GM12878 (cell line): Measurements from ENCODE around the gene FRK. TPM values are rescaled to one million over a fixed set of nuclear protein-coding genes. Genes with fewer than 3 reads are reported as not detected.

ENCODE experiments used
- ATAC-seq: fragments of 200-7000 bp; cut with Tn5 transposase; 3 replicates; pipeline ENCODE4 v1.9.1; 2020; ENCODE audit warnings: mild to moderate bottlenecking, moderate library complexity
- BruUV-seq: library from RNA; stranded (reverse); fragments of 400-500 nt; replicated peaks from 2 replicates; lab custom pipeline; 2021; lab: Mats Ljungman, UMichigan
- CTCF ChIA-PET: fragments of 300-600 bp; sonication (Branson Sonifier 250); formaldehyde crosslinking; extraction: SDS; loops from one replicate; lab custom pipeline; 2021; ENCODE audit warnings: inconsistent platforms; lab: Yijun Ruan, JAX
- POLR2A ChIA-PET: fragments of 350-600 bp; formaldehyde crosslinking; extraction: SDS; loops from one replicate; lab custom pipeline; 2021; ENCODE audit warnings: inconsistent platforms; lab: Charles Lee
- RAD21 ChIA-PET: fragments of 300-600 bp; sonication (Branson Sonifier 250); formaldehyde crosslinking; loops from one replicate; lab custom pipeline; 2023; ENCODE audit warnings: antibody characterized with exemption; ENCODE audit not compliant: unreplicated experiment; lab: Charles Lee
- SMC1A ChIA-PET: fragments of 300-600 bp; sonication (Branson Sonifier 250); formaldehyde crosslinking; loops from one replicate; lab custom pipeline; 2023; ENCODE audit not compliant: unreplicated experiment, uncharacterized antibody; lab: Charles Lee
- DNase-seq: peaks from one replicate; pipeline ENCODE4 v3.0.0-alpha.2; 2011; ENCODE audit warnings: low read depth, low spot score
- FAIRE-seq: peaks from 3 replicates; lab custom pipeline; 2011; peaks lifted over from hg19 to GRCh38; lab: Jason Lieb, UNC
- H2AFZ ChIP-seq: 2 replicates; pipeline ENCODE4 v1.6.0; 2011; ENCODE audit warnings: low read depth, low read length, control low read depth; ENCODE audit not compliant: control insufficient read depth
- H3K27ac ChIP-seq: 2 replicates; pipeline ENCODE4 v1.5.1; 2011; ENCODE audit warnings: control low read depth; ENCODE audit not compliant: control insufficient read depth, insufficient read depth
- H3K27me3 ChIP-seq, 2 experiments: replicated peaks in 1 of 2; 2 replicates each; pipeline versions ENCODE4 v1.6.0 to v1.6.1; 2011; ENCODE audit warnings: low read length in 1 of 2; ENCODE audit not compliant: control insufficient read depth in 2 of 2, insufficient read depth in 2 of 2
- H3K36me3 ChIP-seq, 2 experiments: 2 replicates each; pipeline ENCODE4 v1.5.1; 2011; ENCODE audit warnings: low read length in 1 of 2; ENCODE audit not compliant: control insufficient read depth in 2 of 2, insufficient read depth in 2 of 2
- H3K4me1 ChIP-seq: 2 replicates; pipeline ENCODE4 v1.6.1; 2011; ENCODE audit warnings: mild to moderate bottlenecking, low read length, moderate library complexity, mixed read lengths; ENCODE audit not compliant: control insufficient read depth, insufficient read depth
- H3K4me2 ChIP-seq: 2 replicates; pipeline ENCODE4 v1.6.0; 2011; ENCODE audit warnings: control low read depth; ENCODE audit not compliant: control insufficient read depth, insufficient read depth
- H3K4me3 ChIP-seq: fragments of 200-600 bp; sonication (generic); 2 replicates; pipeline ENCODE4 v1.5.1; 2016
- H3K79me2 ChIP-seq: 2 replicates; pipeline ENCODE4 v1.6.0; 2011; ENCODE audit warnings: low read length; ENCODE audit not compliant: control insufficient read depth, insufficient read depth
- H3K9ac ChIP-seq: 2 replicates; pipeline ENCODE4 v1.8.0; 2011; ENCODE audit warnings: low read length, control low read depth, mixed read lengths; ENCODE audit not compliant: control insufficient read depth, insufficient read depth
- H3K9me3 ChIP-seq: replicated peaks from 3 replicates; pipeline ENCODE4 v1.5.1; 2011; ENCODE audit warnings: mild to moderate bottlenecking, low read length; ENCODE audit not compliant: control insufficient read depth, insufficient read depth
- H4K20me1 ChIP-seq: 2 replicates; pipeline ENCODE4 v1.6.0; 2011; ENCODE audit not compliant: control insufficient read depth, insufficient read depth
- CBX5 ChIP-seq: sonication (generic); IDR thresholded peaks from 2 replicates; pipeline ENCODE4 v1.6.1; 2016; ENCODE audit warnings: low read depth, moderate library complexity, mild to moderate bottlenecking, inconsistent platforms
- CREM ChIP-seq: IDR thresholded peaks from 2 replicates; pipeline ENCODE4 v1.6.1; 2014; ENCODE audit warnings: antibody characterized with exemption, low read depth
- FOXM1 ChIP-seq: IDR thresholded peaks from 2 replicates; pipeline ENCODE4 v1.6.1; 2012; ENCODE audit warnings: low read depth, mild to moderate bottlenecking, inconsistent platforms, low read length, moderate library complexity
- HCFC1 ChIP-seq: fragments of 150-350 bp; IDR thresholded peaks from 2 replicates; pipeline ENCODE4 v1.6.1; 2014; ENCODE audit warnings: low read length
- IKZF1 ChIP-seq: fragments of 450-650 bp; conservative IDR thresholded peaks from 2 replicates; pipeline ENCODE4 v1.6.1; 2017; ENCODE audit warnings: antibody characterized with exemption, mild to moderate bottlenecking
- JUNB ChIP-seq: IDR thresholded peaks from 2 replicates; pipeline ENCODE4 v1.6.1; 2016; ENCODE audit warnings: antibody characterized with exemption, mild to moderate bottlenecking
- POLR2A ChIP-seq: IDR thresholded peaks from 2 replicates; pipeline ENCODE4 v1.6.1; 2011; ENCODE audit warnings: low read depth, mild to moderate bottlenecking, low read length
- RELB ChIP-seq: fragments of 450-650 bp; IDR thresholded peaks from 2 replicates; pipeline ENCODE4 v1.6.1; 2017; ENCODE audit warnings: low read depth, mild to moderate bottlenecking, moderate library complexity
- REST ChIP-seq: IDR thresholded peaks from 2 replicates; pipeline ENCODE4 v1.6.1; 2012; ENCODE audit warnings: mild to moderate bottlenecking, low read depth, low read length
- TCF12 ChIP-seq: IDR thresholded peaks from 2 replicates; pipeline ENCODE4 v1.6.1; 2011; ENCODE audit warnings: low read depth, mild to moderate bottlenecking, low read length
- WGBS: methylation state at CpG from one replicate; pipeline ENCODE4 v1.1.6; 2016; ENCODE audit warnings: low lambda C conversion rate; ENCODE audit not compliant: insufficient replicate concordance, insufficient coverage; ENCODE audit errors: missing lambda C conversion rate; 5-methylcytosine and 5-hydroxymethylcytosine counted together
- in situ Hi-C: fragments of 300-500 bp; cut with MboI; formaldehyde crosslinking; loops from 9 replicates; pipeline ENCODE4 v1.14.3; 2018; ENCODE audit warnings: mixed read lengths
- intact Hi-C: fragments of 100-400 bp; cut with micrococcal nuclease; formaldehyde crosslinking; loops from one replicate; pipeline ENCODE4 v1.14.2; 2022; ENCODE audit not compliant: unreplicated experiment
- polyA plus RNA-seq, 11 experiments: library from polyadenylated mRNA; depleted of rRNA in 4 of 11; unstranded in 6 of 11; stranded (reverse) in 5 of 11; fragments of >200 nt; fragmentation: Nextera tagmentation in 4 of 11; fragmentation: Illumina TruSeq in 1 of 11; extraction: Ambion mirVana in 4 of 11; extraction: Trizol in 1 of 11; gene quantifications; 1 replicate in 1 of 11; 2 replicates in 10 of 11; pipeline versions ENCODE4 v1.2.1 to v1.2.3, GENCODE V29; 2011 to 2016; ENCODE audit warnings: inconsistent platforms in 2 of 11, missing spikeins in 2 of 11, low read depth in 1 of 11
- total RNA-seq, 4 experiments: library from RNA; depleted of rRNA in 3 of 4; stranded (reverse); fragments of >200 nt in 3 of 4; fragmentation: Illumina TruSeq in 1 of 4; extraction: Trizol in 1 of 4; gene quantifications; 2 replicates each; pipeline versions ENCODE4 v1.2.1 to v1.2.3, GENCODE V29; 2013 to 2021

The FRK gene
- total and polyA plus RNA-seq, 10 of the 15 experiments (the other 5 are each of a cell fraction or from before 2014, with no cell fraction given) = 0.29 to 2.4 (median 1.2) TPM

DNA sequence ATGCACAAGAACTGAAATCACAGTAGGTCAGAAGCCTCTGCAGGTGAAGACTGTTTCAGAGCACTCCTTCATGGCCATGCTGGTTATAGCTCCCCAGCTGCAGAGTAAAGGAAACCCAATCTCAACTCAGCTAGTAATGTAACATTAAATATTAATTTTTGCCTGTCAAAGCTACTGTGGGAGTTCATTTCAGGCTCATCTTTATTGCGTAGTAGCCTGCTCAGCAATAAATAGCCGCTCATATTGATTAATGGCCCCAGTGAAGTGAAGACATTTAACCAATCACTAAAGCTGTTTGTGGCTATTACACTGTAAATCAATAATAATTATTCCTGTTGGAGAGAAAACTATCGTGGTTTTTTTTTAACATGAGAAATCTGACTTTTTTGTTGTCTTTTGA is 101.7 kb downstream of the FRK start (continued):
- TF ChIP-seq RELB = no peak

DNA sequence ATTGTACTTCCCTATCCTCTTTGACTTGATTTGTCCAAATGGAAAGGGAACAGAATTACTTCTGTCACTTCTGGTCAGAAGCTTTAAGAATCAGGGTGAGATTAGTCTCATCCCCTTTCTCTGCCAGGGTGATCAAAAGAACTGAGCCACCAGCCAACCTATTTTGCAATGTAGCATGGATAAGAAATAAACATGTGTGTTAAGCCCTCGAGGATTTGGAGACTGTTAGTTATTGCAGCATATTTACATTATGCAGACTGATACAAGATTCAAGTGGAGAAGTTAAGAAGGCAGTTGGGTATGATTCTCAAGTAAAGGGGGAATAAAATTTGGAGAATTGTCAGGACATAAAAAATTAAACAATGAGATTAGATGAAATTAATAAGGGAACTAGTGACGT is 106.0 kb downstream of the FRK start:
- Histone ChIP-seq H4K20me1 (no peaks in the 10 kb centered on the region), H3K36me3 (no peaks in the 10 kb centered on the region), H2AFZ (no peak overlapping the region), H3K4me1 (no peaks in the 10 kb centered on the region), H3K9me3 (no peaks in the 10 kb centered on the region; the same call in 2 of the 3 replicates), H3K27me3 (no peaks in the 10 kb centered on the region), H3K27ac (no peak overlapping the region), H3K9ac (no peak overlapping the region), H3K4me2 (no peak overlapping the region), H3K79me2 (no peaks in the 10 kb centered on the region), H3K4me3 (no peak overlapping the region)
- POLR2A ChIA-PET = no interaction called here
- CTCF ChIA-PET = no interaction called here
- WGBS = 3% methylated on average over 2 of the region's 2 CpGs
- intact Hi-C loops = no loop called here
- in situ Hi-C loops = no loop called here
- FAIRE-seq (no peak), ATAC-seq (no peak), DNase-seq (no peak)
- BruUV-seq = no TSS peak
- TF ChIP-seq FOXM1 (no peak), HCFC1 (no peak), IKZF1 (no peak), CREM (no peak), REST (no peak), CBX5 (no peak), TCF12 (no peak), POLR2A (no peak), JUNB (no peak)
- SMC1A ChIA-PET = interaction anchor here (1.2 kb wide), 1 partner anchor 49 kb away, joined by 3 read pairs; no protein-coding TSS in a partner anchor
- RAD21 ChIA-PET = no interaction called here
